PC-3 (cell line): ENCODE results near the gene SOX6. TPM values are rescaled to one million over a fixed set of nuclear protein-coding genes. Genes with fewer than 3 reads are reported as not detected.

Source experiments
- ATAC-seq: fragments of 200-7000 bp; cut with Tn5 transposase; 2 replicates; pipeline ENCODE4 v1.9.1; 2020; ENCODE audit warnings: mild to moderate bottlenecking, moderate library complexity
- BruUV-seq: library from RNA; stranded (reverse); fragments of 400-500 nt; replicated peaks from 2 replicates; lab custom pipeline; 2021; lab: Mats Ljungman, UMichigan
- CTCF ChIA-PET: fragments of 300-600 bp; sonication (Branson Sonifier 250); formaldehyde crosslinking; loops from one replicate; lab custom pipeline; 2022; ENCODE audit warnings: antibody characterized with exemption; lab: Charles Lee
- POLR2A ChIA-PET: fragments of 300-600 bp; sonication (Branson Sonifier 250); formaldehyde crosslinking; loops from one replicate; lab custom pipeline; 2022; ENCODE audit warnings: antibody characterized with exemption; ENCODE audit not compliant: unreplicated experiment; lab: Charles Lee
- DNase-seq: peaks from one replicate; pipeline ENCODE4 v3.0.0-alpha.2; 2015
- H2AFZ ChIP-seq: fragments of 300-600 bp; sonication (generic); 2 replicates; pipeline ENCODE4 v1.6.0; 2016; ENCODE audit warnings: antibody characterized with exemption, low read length
- H3F3A ChIP-seq: fragments of 300-600 bp; sonication (generic); one replicate; pipeline ENCODE4 v1.6.0; 2017; ENCODE audit warnings: antibody characterized with exemption, low read length, control low read depth, mild to moderate bottlenecking; ENCODE audit not compliant: unreplicated experiment
- H3K27ac ChIP-seq: fragments of 300-600 bp; sonication (generic); 2 replicates; pipeline ENCODE4 v1.5.1; 2016; ENCODE audit warnings: mild to moderate bottlenecking, low read length
- H3K27me3 ChIP-seq: fragments of 300-600 bp; sonication (generic); 2 replicates; pipeline ENCODE4 v1.6.1; 2016; ENCODE audit warnings: low read length, mixed read lengths
- H3K36me3 ChIP-seq: fragments of 300-600 bp; sonication (generic); 2 replicates; pipeline ENCODE4 v1.6.1; 2016; ENCODE audit warnings: low read depth, mixed run types, low read length, mixed read lengths
- H3K4me1 ChIP-seq: fragments of 300-600 bp; sonication (generic); 2 replicates; pipeline ENCODE4 v1.5.1; 2016; ENCODE audit warnings: low read length; ENCODE audit not compliant: insufficient read depth
- H3K4me2 ChIP-seq: fragments of 300-600 bp; sonication (generic); 2 replicates; pipeline ENCODE4 v1.6.0; 2016; ENCODE audit warnings: low read length
- H3K4me3 ChIP-seq: fragments of 300-600 bp; sonication (generic); 2 replicates; pipeline ENCODE4 v1.5.1; 2016; ENCODE audit warnings: mild to moderate bottlenecking, low read length, mixed read lengths
- H3K79me2 ChIP-seq: fragments of 300-600 bp; sonication (generic); 2 replicates; pipeline ENCODE4 v1.6.1; 2017; ENCODE audit warnings: low read length, mixed read lengths
- H3K9ac ChIP-seq: fragments of 300-600 bp; sonication (generic); 2 replicates; pipeline ENCODE4 v1.6.0; 2016; ENCODE audit warnings: mild to moderate bottlenecking, low read length
- H3K9me2 ChIP-seq: fragments of 300-600 bp; sonication (generic); replicated peaks from 2 replicates; pipeline ENCODE4 v1.6.1; 2016; ENCODE audit warnings: mixed run types, low read length, mixed read lengths
- H3K9me3 ChIP-seq: fragments of 300-600 bp; sonication (generic); 2 replicates; pipeline ENCODE4 v1.6.1; 2016; ENCODE audit warnings: low read length, mixed read lengths
- H4K20me1 ChIP-seq: fragments of 300-600 bp; sonication (generic); 2 replicates; pipeline ENCODE4 v1.6.1; 2016; ENCODE audit warnings: low read length, mixed read lengths
- CTCF ChIP-seq: fragments of 300-600 bp; sonication (generic); conservative IDR thresholded peaks from 2 replicates; pipeline ENCODE4 v1.5.1; 2017; ENCODE audit warnings: antibody characterized with exemption, low read depth, mild to moderate bottlenecking, low read length
- EZH2 ChIP-seq: fragments of 300-600 bp; sonication (generic); IDR thresholded peaks from one replicate; pipeline ENCODE4 v1.6.1; 2017; ENCODE audit warnings: antibody characterized with exemption, mild to moderate bottlenecking, low read length; ENCODE audit not compliant: unreplicated experiment
- EZH2phosphoT487 ChIP-seq: fragments of 300-600 bp; sonication (generic); IDR thresholded peaks from 2 replicates; pipeline ENCODE4 v1.6.1; 2018; ENCODE audit warnings: mild to moderate bottlenecking, antibody characterized with exemption, low read length, borderline replicate concordance
- intact Hi-C: fragments of 100-400 bp; cut with micrococcal nuclease; formaldehyde crosslinking; loops from 2 replicates; pipeline ENCODE4 v1.9.0; 2023
- total RNA-seq: library from RNA; depleted of rRNA; stranded (reverse); fragments of >200 nt; gene quantifications from 2 replicates; pipeline ENCODE4 v1.2.3, GENCODE V29; 2014

The SOX6 gene
- total RNA-seq, 1 experiment from 2014 or later, result not detected

GRCh38 chr11:15958910-15959309 is 397.4 kb downstream of the SOX6 start:
- Histone ChIP-seq H3K27me3 (no peaks in the 10 kb centered on the region), H3K36me3 (no peaks in the 10 kb centered on the region), H3F3A (no peaks in the 10 kb centered on the region), H3K4me1 (no peaks in the 10 kb centered on the region), H3K9me3 (no peaks in the 10 kb centered on the region), H3K4me2 (no peak overlapping the region), H3K27ac (no peak overlapping the region), H4K20me1 (no peaks in the 10 kb centered on the region), H3K4me3 (no peak overlapping the region), H3K9me2 (no peaks in the 10 kb centered on the region), H3K9ac (no peak overlapping the region), H3K79me2 (no peaks in the 10 kb centered on the region), H2AFZ (no peak overlapping the region)
- BruUV-seq, result no TSS peak
- CTCF ChIA-PET, result no interaction called here
- intact Hi-C loops, result no loop called here
- POLR2A ChIA-PET, result no interaction called here
- ATAC-seq, result no peak
- no peak for TF ChIP-seq EZH2
- TF ChIP-seq CTCF, result no peak
- TF ChIP-seq EZH2phosphoT487, result no peak
- no peak for DNase-seq

GRCh38 chr11:15957234-15957633 is 399.1 kb downstream of the SOX6 start:
- H3K27ac ChIP-seq, result no peak overlapping the region
- H3K4me2 ChIP-seq, result no peak overlapping the region
- intact Hi-C loops, result no loop called here
- H3K79me2 ChIP-seq, result no peaks in the 10 kb centered on the region
- ChIA-PET POLR2A (no interaction called here), CTCF (no interaction called here)
- ATAC-seq (no peak), DNase-seq (no peak)
- no peak overlapping the region for H3K4me3 ChIP-seq
- no peaks in the 10 kb centered on the region for H4K20me1 ChIP-seq
- H3K9me2 ChIP-seq, result no peaks in the 10 kb centered on the region
- H3K9ac ChIP-seq, result no peak overlapping the region
- no peaks in the 10 kb centered on the region for H3K36me3 ChIP-seq
- TF ChIP-seq CTCF (no peak), EZH2phosphoT487 (no peak), EZH2 (no peak)
- no peaks in the 10 kb centered on the region for H3K27me3 ChIP-seq
- H3K4me1 ChIP-seq, result no peaks in the 10 kb centered on the region
- no peaks in the 10 kb centered on the region for H3F3A ChIP-seq
- no peaks in the 10 kb centered on the region for H3K9me3 ChIP-seq
- BruUV-seq, result no TSS peak
- H2AFZ ChIP-seq, result no peak overlapping the region

- no peak for ATAC-seq
- H3K4me2 ChIP-seq, result no peak overlapping the region
- no peak overlapping the region for H2AFZ ChIP-seq
- no TSS peak for BruUV-seq
- ChIA-PET POLR2A (no interaction called here), CTCF (no interaction called here)
- no peaks in the 10 kb centered on the region for H3K27me3 ChIP-seq
- no peaks in the 10 kb centered on the region for H3K36me3 ChIP-seq
- intact Hi-C loops, result no loop called here
- H4K20me1 ChIP-seq, result no peaks in the 10 kb centered on the region
- no peak overlapping the region for H3K9ac ChIP-seq
- H3K4me1 ChIP-seq, result no peaks in the 10 kb centered on the region
- H3K79me2 ChIP-seq, result no peaks in the 10 kb centered on the region
- no peaks in the 10 kb centered on the region for H3K9me3 ChIP-seq
- no peaks in the 10 kb centered on the region for H3F3A ChIP-seq
- H3K4me3 ChIP-seq, result no peak overlapping the region
- no peak overlapping the region for H3K27ac ChIP-seq
- TF ChIP-seq EZH2 (no peak), EZH2phosphoT487 (no peak), CTCF (no peak)
- no peak for DNase-seq
- no peaks in the 10 kb centered on the region for H3K9me2 ChIP-seq
Measured at GRCh38 chr11:15956302-15956701, 400.0 kb downstream of the SOX6 start.
